H9 (cell line): ENCODE data around the gene KIF12. TPM values are rescaled to one million over a fixed set of nuclear protein-coding genes. Genes with fewer than 3 reads are reported as not detected.

Experiments used
- DNase-seq: peaks from one replicate; pipeline ENCODE4 v3.0.0-alpha.2; 2017
- H2AFZ ChIP-seq: one replicate; pipeline ENCODE4 v1.6.1; 2013; ENCODE audit warnings: mild to moderate bottlenecking, low read length, control low read depth, moderate library complexity
- H2AK5ac ChIP-seq: 2 replicates; pipeline ENCODE4 v1.6.1; 2013; ENCODE audit warnings: low read length, control low read depth, mixed read lengths; ENCODE audit not compliant: insufficient read length
- H2BK120ac ChIP-seq: one replicate; pipeline ENCODE4 v1.6.1; 2013; ENCODE audit warnings: low read depth, mild to moderate bottlenecking, low read length, control low read depth, inconsistent platforms; ENCODE audit not compliant: poor library complexity, severe bottlenecking
- H2BK12ac ChIP-seq: 2 replicates; pipeline ENCODE4 v1.6.1; 2013; ENCODE audit warnings: low read length, control low read depth, mixed read lengths, low read depth; ENCODE audit not compliant: insufficient read length
- H2BK15ac ChIP-seq: 2 replicates; pipeline ENCODE4 v1.6.1; 2013; ENCODE audit warnings: low read depth, low read length, control low read depth
- H2BK20ac ChIP-seq: one replicate; pipeline ENCODE4 v1.6.1; 2013; ENCODE audit warnings: low read depth, mild to moderate bottlenecking, low read length, control low read depth, inconsistent platforms; ENCODE audit not compliant: poor library complexity, severe bottlenecking
- H2BK5ac ChIP-seq: 2 replicates; pipeline ENCODE4 v1.6.1; 2013; ENCODE audit warnings: low read length, control low read depth, mixed read lengths; ENCODE audit not compliant: insufficient read length
- H3K14ac ChIP-seq: 2 replicates; pipeline ENCODE4 v1.6.1; 2013; ENCODE audit warnings: low read length, control low read depth; ENCODE audit not compliant: insufficient read depth
- H3K18ac ChIP-seq: 2 replicates; pipeline ENCODE4 v1.6.1; 2013; ENCODE audit warnings: low read depth, mild to moderate bottlenecking, mixed read lengths, low read length, control low read depth; ENCODE audit not compliant: insufficient read length
- H3K23ac ChIP-seq: 2 replicates; pipeline ENCODE4 v1.6.1; 2013; ENCODE audit warnings: low read length, control low read depth, mixed read lengths, low read depth; ENCODE audit not compliant: insufficient read length
- H3K23me2 ChIP-seq: 2 replicates; pipeline ENCODE4 v1.6.1; 2013; ENCODE audit warnings: low read depth, mild to moderate bottlenecking, mixed read lengths, low read length, control low read depth; ENCODE audit not compliant: insufficient read length, poor library complexity, severe bottlenecking
- H3K27ac ChIP-seq: 2 replicates; pipeline ENCODE4 v1.5.1; 2013; ENCODE audit warnings: low read length, control low read depth, mixed read lengths, low read depth; ENCODE audit not compliant: insufficient read length
- H3K27me3 ChIP-seq: 2 replicates; pipeline ENCODE4 v1.6.1; 2013; ENCODE audit warnings: low read length, control low read depth, inconsistent platforms; ENCODE audit not compliant: insufficient read depth
- H3K4ac ChIP-seq: 2 replicates; pipeline ENCODE4 v1.6.1; 2013; ENCODE audit warnings: low read depth, mild to moderate bottlenecking, control low read depth, inconsistent platforms, low read length, moderate library complexity
- H3K4me1 ChIP-seq: 2 replicates; pipeline ENCODE4 v1.6.1; 2013; ENCODE audit warnings: low read length, control low read depth, inconsistent platforms; ENCODE audit not compliant: insufficient read depth
- H3K4me2 ChIP-seq: 2 replicates; pipeline ENCODE4 v1.6.1; 2013; ENCODE audit warnings: low read length, control low read depth, mixed read lengths; ENCODE audit not compliant: insufficient read length, insufficient read depth
- H3K56ac ChIP-seq: 2 replicates; pipeline ENCODE4 v1.6.1; 2013; ENCODE audit warnings: low read depth, mild to moderate bottlenecking, mixed read lengths, low read length, control low read depth; ENCODE audit not compliant: insufficient read length
- H3K79me1 ChIP-seq: 2 replicates; pipeline ENCODE4 v1.6.1; 2013; ENCODE audit warnings: low read depth, mild to moderate bottlenecking, moderate library complexity, low read length, control low read depth, inconsistent platforms; ENCODE audit not compliant: insufficient read depth, poor library complexity, severe bottlenecking
- H3K79me2 ChIP-seq: 2 replicates; pipeline ENCODE4 v1.6.1; 2013; ENCODE audit warnings: low read length, control low read depth, inconsistent platforms; ENCODE audit not compliant: insufficient read depth
- H3K9ac ChIP-seq: 2 replicates; pipeline ENCODE4 v1.6.1; 2013; ENCODE audit warnings: low read length, control low read depth, mixed read lengths; ENCODE audit not compliant: insufficient read length; ENCODE audit errors: extremely low read depth
- H3K9me3 ChIP-seq: one replicate; pipeline ENCODE4 v1.6.1; 2013; ENCODE audit warnings: low read depth, low read length, inconsistent platforms; ENCODE audit not compliant: control insufficient read depth
- H3T11ph ChIP-seq: one replicate; pipeline ENCODE4 v1.6.1; 2013; ENCODE audit warnings: mild to moderate bottlenecking, low read length, control low read depth, inconsistent platforms
- H4K20me1 ChIP-seq: one replicate; pipeline ENCODE4 v1.6.1; 2013; ENCODE audit not compliant: control insufficient read depth, insufficient read length, insufficient read depth
- H4K5ac ChIP-seq: 2 replicates; pipeline ENCODE4 v1.6.1; 2013; ENCODE audit warnings: low read depth, mild to moderate bottlenecking, mixed read lengths, low read length, control low read depth; ENCODE audit not compliant: insufficient read length
- H4K8ac ChIP-seq: replicated peaks from 2 replicates; pipeline ENCODE4 v1.6.1; 2013; ENCODE audit warnings: low read length, control low read depth, mixed read lengths, low read depth; ENCODE audit not compliant: insufficient read length
- H4K91ac ChIP-seq: 2 replicates; pipeline ENCODE4 v1.6.1; 2013; ENCODE audit warnings: low read depth, mild to moderate bottlenecking, moderate library complexity, mixed read lengths, low read length, control low read depth; ENCODE audit not compliant: insufficient read length
- H3K27ac Mint-ChIP-seq, 3 experiments: 2 replicates in 2 of 3; 3 replicates in 1 of 3; pipeline ENCODE4 v1.8.0; 2020 to 2021; ENCODE audit warnings: mixed read lengths in 3 of 3, mild to moderate bottlenecking in 1 of 3, moderate library complexity in 1 of 3
- H3K27me3 Mint-ChIP-seq: 2 replicates; pipeline ENCODE4 v1.8.0; 2021; ENCODE audit warnings: low read depth, mild to moderate bottlenecking, moderate library complexity, mixed read lengths
- H3K36me3 Mint-ChIP-seq, 3 experiments: 2 replicates in 2 of 3; 3 replicates in 1 of 3; pipeline ENCODE4 v1.8.0; 2020 to 2021; ENCODE audit warnings: low read depth in 3 of 3, mixed read lengths in 3 of 3; ENCODE audit not compliant: insufficient read depth in 1 of 3
- H3K4me1 Mint-ChIP-seq, 2 experiments: 2 replicates each; pipeline ENCODE4 v1.8.0; 2020; ENCODE audit warnings: mixed read lengths in 2 of 2
- H3K4me3 Mint-ChIP-seq, 2 experiments: 2 replicates in 1 of 2; 3 replicates in 1 of 2; pipeline ENCODE4 v1.8.0; 2020 to 2021; ENCODE audit warnings: mild to moderate bottlenecking in 2 of 2, mixed read lengths in 2 of 2, moderate library complexity in 1 of 2
- H3K9me3 Mint-ChIP-seq, 2 experiments: 2 replicates in 1 of 2; 3 replicates in 1 of 2; pipeline ENCODE4 v1.8.0; 2020; ENCODE audit warnings: mild to moderate bottlenecking in 2 of 2, mixed read lengths in 2 of 2, moderate library complexity in 1 of 2
- WGBS: extraction: QIAGEN DNeasy Blood & Tissue Kit; methylation state at CpG from one replicate; pipeline ENCODE4 v1.1.7; 2013; ENCODE audit warnings: missing lambda C conversion rate, low lambda C conversion rate, mixed read lengths; ENCODE audit not compliant: insufficient read length; ENCODE audit errors: extremely low coverage; 5-methylcytosine and 5-hydroxymethylcytosine counted together
- total RNA-seq: library from RNA; stranded (reverse); gene quantifications from 2 replicates; pipeline ENCODE4 v1.2.1, GENCODE V29; 2021
- TF ChIP-seq, protein P1 (sequence below): fragments of 200-600 bp; sonication (generic); conservative IDR thresholded peaks from 3 replicates; pipeline ENCODE4 v1.8.0; 2021; ENCODE audit warnings: antibody characterized with exemption, mild to moderate bottlenecking

Gene KIF12
- total RNA-seq, 1 experiment from 2014 or later, result 3.3 TPM

DNA sequence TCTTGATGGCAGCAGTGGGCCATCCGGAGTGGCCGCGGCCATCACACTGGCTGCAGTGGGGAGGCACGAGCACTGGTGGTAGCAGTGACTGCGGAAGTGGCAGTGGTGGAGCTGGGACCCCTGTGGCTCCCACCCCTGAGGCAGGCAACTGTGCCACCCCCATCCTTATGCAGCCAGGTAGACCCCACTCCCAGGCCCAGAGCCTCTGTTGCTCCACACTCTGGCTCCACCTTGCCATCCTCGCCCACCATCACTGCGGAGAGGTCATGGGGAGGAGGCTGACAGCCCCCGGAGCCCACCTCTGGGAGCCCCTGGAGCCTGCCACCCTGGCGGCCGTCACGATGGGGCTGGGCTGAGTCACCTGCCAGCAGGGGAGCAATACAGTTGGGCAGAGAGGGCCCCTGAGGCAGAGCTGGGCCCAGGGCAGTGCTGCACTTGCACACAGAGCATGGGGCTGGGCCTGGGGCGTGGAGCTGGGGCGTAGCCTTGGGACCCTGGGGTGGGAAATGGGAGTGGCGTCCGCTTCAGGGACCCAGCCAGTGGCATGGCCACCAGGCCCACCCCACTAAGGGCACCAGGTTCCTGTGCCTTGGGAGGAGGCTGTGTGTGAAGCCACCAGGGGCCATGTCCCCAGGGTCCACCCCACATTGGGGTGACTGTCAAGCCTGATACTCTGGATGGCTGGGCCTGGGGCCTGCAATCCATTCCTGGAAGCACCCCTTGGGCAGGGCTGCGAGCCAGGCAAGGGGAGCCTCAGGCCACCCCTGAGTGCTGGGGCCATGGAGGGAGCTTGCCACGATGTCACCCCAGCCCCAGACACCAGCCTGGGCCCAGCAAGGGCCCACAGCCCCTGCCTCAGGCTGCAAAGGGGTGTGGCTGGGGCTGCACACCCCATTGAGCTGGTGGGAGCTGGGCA lies 28.6 kb downstream of the KIF12 start:
- Histone ChIP-seq H3K27ac (no peak overlapping the region), H3K9ac (no peak overlapping the region), H2BK12ac (no peak overlapping the region), H3K14ac (no peak overlapping the region; the same call in 1 of the 2 replicates), H4K20me1 (no peaks in the 10 kb centered on the region), H3K56ac (no peak overlapping the region), H2BK120ac (no peak overlapping the region), H4K5ac (no peak overlapping the region), H3K4me1 (no peaks in the 10 kb centered on the region), H2AFZ (no peak overlapping the region), H3K18ac (no peak overlapping the region), H3K23ac (no peak overlapping the region), H3K23me2 (no peaks in the 10 kb centered on the region), H3K27me3 (no peaks in the 10 kb centered on the region), H3K4ac (no peak overlapping the region), H2BK20ac (no peak overlapping the region), H3K4me2 (no peak overlapping the region), H4K91ac (no peak overlapping the region), H3K79me1 (no peaks in the 10 kb centered on the region), H2BK5ac (no peak overlapping the region), H4K8ac (no peak overlapping the region), H3K79me2 (no peaks in the 10 kb centered on the region), H2AK5ac (no peak overlapping the region), H2BK15ac (no peak overlapping the region), H3K9me3 (no peaks in the 10 kb centered on the region), H3T11ph (no peak overlapping the region)
- Mint-ChIP-seq H3K9me3 (no peaks in the 10 kb centered on the region), H3K4me3 (no peak overlapping the region), H3K4me1 (peaks cover under 1 to 1% of the 10 kb centered on the region in 2 experiments; a peak in 2 of 4 replicates), H3K27me3 (peaks cover 24% of the 10 kb centered on the region), H3K36me3 (no peaks in the 10 kb centered on the region), H3K27ac (no peak overlapping the region)
- TF ChIP-seq, protein P1, sequence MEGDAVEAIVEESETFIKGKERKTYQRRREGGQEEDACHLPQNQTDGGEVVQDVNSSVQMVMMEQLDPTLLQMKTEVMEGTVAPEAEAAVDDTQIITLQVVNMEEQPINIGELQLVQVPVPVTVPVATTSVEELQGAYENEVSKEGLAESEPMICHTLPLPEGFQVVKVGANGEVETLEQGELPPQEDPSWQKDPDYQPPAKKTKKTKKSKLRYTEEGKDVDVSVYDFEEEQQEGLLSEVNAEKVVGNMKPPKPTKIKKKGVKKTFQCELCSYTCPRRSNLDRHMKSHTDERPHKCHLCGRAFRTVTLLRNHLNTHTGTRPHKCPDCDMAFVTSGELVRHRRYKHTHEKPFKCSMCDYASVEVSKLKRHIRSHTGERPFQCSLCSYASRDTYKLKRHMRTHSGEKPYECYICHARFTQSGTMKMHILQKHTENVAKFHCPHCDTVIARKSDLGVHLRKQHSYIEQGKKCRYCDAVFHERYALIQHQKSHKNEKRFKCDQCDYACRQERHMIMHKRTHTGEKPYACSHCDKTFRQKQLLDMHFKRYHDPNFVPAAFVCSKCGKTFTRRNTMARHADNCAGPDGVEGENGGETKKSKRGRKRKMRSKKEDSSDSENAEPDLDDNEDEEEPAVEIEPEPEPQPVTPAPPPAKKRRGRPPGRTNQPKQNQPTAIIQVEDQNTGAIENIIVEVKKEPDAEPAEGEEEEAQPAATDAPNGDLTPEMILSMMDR, result no peak
- no CpG with 5 or more reads among the region's 17 CpGs for WGBS
- DNase-seq, result no peak
